Mammary epithelial cell (primary cell): ENCODE results near the gene CASP2.

ENCODE experiments used
- CTCF ChIP-seq, 2 donors: IDR thresholded peaks in 1 of 2; conservative IDR thresholded peaks in 1 of 2; 2 replicates each; pipeline ENCODE4 v1.5.1; 2011 to 2012; ENCODE audit warnings: inconsistent platforms in 2 of 2, low read length in 2 of 2, mild to moderate bottlenecking in 2 of 2, control low read depth in 1 of 2, low read depth in 1 of 2; ENCODE audit not compliant: insufficient read depth in 1 of 2; ENCODE audit errors: extremely low read depth in 1 of 2
- EZH2 ChIP-seq: IDR thresholded peaks from 2 replicates; pipeline ENCODE4 v1.6.1; 2012; ENCODE audit warnings: low read length, inconsistent platforms, borderline replicate concordance

- TF ChIP-seq CTCF (conservative IDR thresholded peaks at IDR 0.05 in 1 of 2, IDR thresholded peaks at IDR 0.05 in 1 of 2; ENCODE audit: extremely low read depth in 1 of 2, insufficient read depth in 1 of 2, low read depth in 1 of 2, low read length in 2 of 2) (no peak), EZH2 (no peak)
Measured at GRCh38 chr7:143272871-143273270, 15.3 kb upstream of the CASP2 start.
